C4-2B (cell line): ENCODE data around the gene LRRC18.

Experiments used
- H3K27ac ChIP-seq: fragments of 450-650 bp; 2 replicates; pipeline ENCODE4 v1.5.1; 2017
- CTCF ChIP-seq: fragments of 450-650 bp; conservative IDR thresholded peaks from 2 replicates; pipeline ENCODE4 v1.5.1; 2017; ENCODE audit warnings: mild to moderate bottlenecking
- ZFX ChIP-seq: fragments of 450-650 bp; IDR thresholded peaks from 2 replicates; pipeline ENCODE4 v1.6.1; 2017

The LRRC18 gene

GRCh38 chr10:48929413-48929990, 10.1 kb downstream of the LRRC18 start:
- TF ChIP-seq CTCF = no peak
- no peak for TF ChIP-seq ZFX
- no peak overlapping the region for H3K27ac ChIP-seq

GRCh38 chr10:48926764-48927540, 12.7 kb downstream of the LRRC18 start:
- no peak for TF ChIP-seq CTCF
- TF ChIP-seq ZFX = no peak
- no peak overlapping the region for H3K27ac ChIP-seq

GRCh38 chr10:48926255-48926654, 13.4 kb downstream of the LRRC18 start:
- no peak overlapping the region for H3K27ac ChIP-seq
- no peak for TF ChIP-seq ZFX
- no peak for TF ChIP-seq CTCF

GRCh38 chr10:48924988-48925387, 14.7 kb downstream of the LRRC18 start:
- TF ChIP-seq ZFX (no peak), CTCF (no peak)
- no peak overlapping the region for H3K27ac ChIP-seq

GRCh38 chr10:48923748-48924147, 15.9 kb downstream of the LRRC18 start:
- no peak for TF ChIP-seq ZFX
- no peak for TF ChIP-seq CTCF
- no peak overlapping the region for H3K27ac ChIP-seq

GRCh38 chr10:48913674-48914073, 26.0 kb downstream of the LRRC18 start:
- H3K27ac ChIP-seq = no peak overlapping the region
- TF ChIP-seq CTCF = no peak
- no peak for TF ChIP-seq ZFX

- TF ChIP-seq ZFX (no peak), CTCF (no peak)
- H3K27ac ChIP-seq = no peak overlapping the region
These were observed 29.1 kb downstream of the LRRC18 start for GRCh38 chr10:48910548-48910947.
